HG03565 (cell line): ENCODE data around the gene STAT4.
"Not testable (repeated sequence)": the region's sequence is repeated elsewhere in the genome, so short reads cannot be mapped to it uniquely, and the experiment has no call there.

ENCODE experiments used
- ATAC-seq: cut with Tn5 transposase; IDR thresholded peaks from one replicate; pipeline ENCODE4 v1.9.1; 2021; ENCODE audit warnings: mild to moderate bottlenecking, moderate library complexity; ENCODE audit not compliant: unreplicated experiment

The STAT4 gene

GRCh38 chr2:190999949-191000665 lies 150.7 kb downstream of the STAT4 start:
- no peak for ATAC-seq

GRCh38 chr2:190999058-190999457 lies 151.7 kb downstream of the STAT4 start:
- no peak for ATAC-seq

- ATAC-seq: no peak
Observed at GRCh38 chr2:190997526-190998113, 153.2 kb downstream of the STAT4 start.

GRCh38 chr2:190996947-190997346 lies 153.8 kb downstream of the STAT4 start:
- no peak for ATAC-seq

GRCh38 chr2:190996338-190996946 lies 154.4 kb downstream of the STAT4 start:
- peak; percentile 50 for ATAC-seq

- ATAC-seq: not testable (repeated sequence)
Observed at GRCh38 chr2:190995315-190995714, 155.5 kb downstream of the STAT4 start.

- ATAC-seq: no peak
Observed at GRCh38 chr2:190994148-190994547, 156.6 kb downstream of the STAT4 start.

- ATAC-seq: no peak
Observed at GRCh38 chr2:190993292-190993643, 157.5 kb downstream of the STAT4 start.

- ATAC-seq: no peak
Observed at GRCh38 chr2:190990132-190990531, 160.7 kb downstream of the STAT4 start.

- ATAC-seq: no peak
Observed at GRCh38 chr2:190988910-190989309, 161.9 kb downstream of the STAT4 start.

- no peak for ATAC-seq
Observed at GRCh38 chr2:190987938-190988337, 162.9 kb downstream of the STAT4 start.

GRCh38 chr2:190987116-190987515 lies 163.7 kb downstream of the STAT4 start:
- no peak for ATAC-seq

- ATAC-seq: no peak
Observed at GRCh38 chr2:190986221-190986953, 164.4 kb downstream of the STAT4 start.

- ATAC-seq: no peak
Observed at GRCh38 chr2:190984595-190984994, 166.2 kb downstream of the STAT4 start.

- no peak for ATAC-seq
Observed at GRCh38 chr2:190982262-190983034, 168.3 kb downstream of the STAT4 start.

- no peak for ATAC-seq
Observed at GRCh38 chr2:190981733-190982132, 169.1 kb downstream of the STAT4 start.

- no peak for ATAC-seq
Observed at GRCh38 chr2:190981333-190981732, 169.5 kb downstream of the STAT4 start.

GRCh38 chr2:190980630-190981209 lies 170.1 kb downstream of the STAT4 start:
- no peak for ATAC-seq

- ATAC-seq: no peak
Observed at GRCh38 chr2:190979906-190980629, 170.7 kb downstream of the STAT4 start.
